HCT116 (cell line): ENCODE measurements around the gene CIB4. TPM values are rescaled to one million over a fixed set of nuclear protein-coding genes. Genes with fewer than 3 reads are reported as not detected.

Source experiments
- ATAC-seq: fragments of 200-7000 bp; cut with Tn5 transposase; 2 replicates; pipeline ENCODE4 v1.9.1; 2020; ENCODE audit warnings: mild to moderate bottlenecking, moderate library complexity
- BruUV-seq: library from RNA; stranded (reverse); fragments of 400-500 nt; replicated peaks from 2 replicates; lab custom pipeline; 2021; lab: Mats Ljungman, UMichigan
- CTCF ChIA-PET: fragments of 300-600 bp; sonication (Branson Sonifier 250); formaldehyde crosslinking; loops from one replicate; lab custom pipeline; 2021; ENCODE audit warnings: antibody characterized with exemption; lab: Charles Lee
- POLR2A ChIA-PET: fragments of 300-600, 350-600 bp; sonication (Branson Sonifier 250); formaldehyde crosslinking; loops from one replicate; lab custom pipeline; 2021; ENCODE audit warnings: antibody characterized with exemption; lab: Charles Lee
- RAD21 ChIA-PET, 2 experiments: fragments of 300-600 bp; sonication (Branson Sonifier 250); formaldehyde crosslinking; loops; one replicate each; lab custom pipeline; 2023; ENCODE audit warnings: low total read pairs in 2 of 2; ENCODE audit not compliant: uncharacterized antibody in 2 of 2, unreplicated experiment in 2 of 2, low non-redundant PET in 1 of 2; lab: Charles Lee
- DNase-seq: peaks from one replicate; pipeline ENCODE4 v3.0.0-alpha.2; 2010; ENCODE audit warnings: low read depth, low spot score
- H2AFZ ChIP-seq: fragments of 200-600 bp; shearing (Covaris generic), sonication (generic); 2 replicates; pipeline ENCODE4 v1.6.1; 2017; ENCODE audit warnings: low read depth, mixed run types, mixed read lengths, antibody characterized with exemption, low read length; ENCODE audit not compliant: poor library complexity, severe bottlenecking
- H3K27ac ChIP-seq: 2 replicates; pipeline ENCODE4 v1.5.1; 2012; ENCODE audit warnings: low read depth, low read length
- H3K27me3 ChIP-seq: fragments of 200-600 bp; sonication (generic); 2 replicates; pipeline ENCODE4 v1.6.1; 2016; ENCODE audit warnings: mixed run types, low read length, mixed read lengths; ENCODE audit not compliant: insufficient read depth
- H3K36me3 ChIP-seq, 2 experiments: fragments of 200-500 bp in 1 of 2; fragments of 200-600 bp in 1 of 2; sonication (Bioruptor generic) in 1 of 2; sonication (generic) in 1 of 2; 2 replicates each; pipeline versions ENCODE4 v1.5.1 to v1.6.1; 2014 to 2016; ENCODE audit warnings: low read length in 2 of 2, inconsistent platforms in 1 of 2, mixed read lengths in 1 of 2, mixed run types in 1 of 2; ENCODE audit not compliant: insufficient read depth in 2 of 2, control insufficient read depth in 1 of 2
- H3K4me1 ChIP-seq, 2 experiments: fragments of 200-600 bp in 1 of 2; sonication (generic) in 1 of 2; 2 replicates each; pipeline versions ENCODE4 v1.5.1 to v1.6.1; 2012 to 2017; ENCODE audit warnings: low read length in 2 of 2, inconsistent platforms in 1 of 2, mild to moderate bottlenecking in 1 of 2, mixed read lengths in 1 of 2, mixed run types in 1 of 2, moderate library complexity in 1 of 2; ENCODE audit not compliant: insufficient read depth in 2 of 2, control insufficient read depth in 1 of 2
- H3K4me2 ChIP-seq: fragments of 200-600 bp; sonication (generic); 2 replicates; pipeline ENCODE4 v1.6.1; 2017; ENCODE audit warnings: mixed run types, low read length, mixed read lengths
- H3K4me3 ChIP-seq, 2 experiments: fragments of 200-600 bp in 1 of 2; sonication (generic) in 1 of 2; replicated peaks in 1 of 2; 2 replicates each; pipeline ENCODE4 v1.5.1; 2011 to 2016; ENCODE audit warnings: low read length in 2 of 2, control low read depth in 1 of 2, low read depth in 1 of 2, mild to moderate bottlenecking in 1 of 2, mixed read lengths in 1 of 2, mixed run types in 1 of 2
- H3K79me2 ChIP-seq: fragments of 200-600 bp; sonication (generic); 2 replicates; pipeline ENCODE4 v1.6.1; 2017; ENCODE audit warnings: mild to moderate bottlenecking, mixed run types, low read length, moderate library complexity, mixed read lengths; ENCODE audit not compliant: insufficient read depth
- H3K9ac ChIP-seq: fragments of 200-600 bp; sonication (generic); 2 replicates; pipeline ENCODE4 v1.6.1; 2016; ENCODE audit warnings: low read length, mixed read lengths
- H3K9me2 ChIP-seq: fragments of 200-600 bp; sonication (generic), shearing (Covaris generic); 2 replicates; pipeline ENCODE4 v1.6.1; 2017; ENCODE audit warnings: mixed run types, mild to moderate bottlenecking, moderate library complexity; ENCODE audit not compliant: insufficient read depth
- H3K9me3 ChIP-seq, 2 experiments: fragments of 200-500 bp in 1 of 2; fragments of 200-600 bp in 1 of 2; sonication (Bioruptor generic) in 1 of 2; sonication (generic) in 1 of 2; 2 replicates each; pipeline ENCODE4 v1.6.1; 2014 to 2017; ENCODE audit warnings: low read length in 2 of 2, mixed read lengths in 2 of 2, inconsistent platforms in 1 of 2, low read depth in 1 of 2, mild to moderate bottlenecking in 1 of 2, mixed run types in 1 of 2, moderate library complexity in 1 of 2; ENCODE audit not compliant: control insufficient read depth in 1 of 2, insufficient read depth in 1 of 2
- H4K20me1 ChIP-seq: fragments of 200-600 bp; sonication (generic), shearing (Covaris generic); 2 replicates; pipeline ENCODE4 v1.6.1; 2017; ENCODE audit warnings: mixed run types, mild to moderate bottlenecking, moderate library complexity; ENCODE audit not compliant: insufficient read depth
- CEBPB ChIP-seq: IDR thresholded peaks from 2 replicates; pipeline ENCODE4 v1.6.1; 2012; ENCODE audit warnings: low read depth
- CTCF ChIP-seq, 3 experiments: fragments of 200-600 bp in 1 of 3; sonication (generic) in 1 of 3; IDR thresholded peaks in 2 of 3; conservative IDR thresholded peaks in 1 of 3; 2 replicates each; pipeline ENCODE4 v1.5.1; 2012 to 2017; ENCODE audit warnings: low read depth in 2 of 3, low read length in 2 of 3, antibody characterized with exemption in 1 of 3, borderline replicate concordance in 1 of 3, control low read depth in 1 of 3, mild to moderate bottlenecking in 1 of 3, mixed read lengths in 1 of 3, mixed run types in 1 of 3, moderate library complexity in 1 of 3; ENCODE audit not compliant: insufficient read depth in 1 of 3
- JUND ChIP-seq: IDR thresholded peaks from 2 replicates; pipeline ENCODE4 v1.6.1; 2012
- POLR2A ChIP-seq: IDR thresholded peaks from 2 replicates; pipeline ENCODE4 v1.7.0; 2011; ENCODE audit warnings: borderline replicate concordance; ENCODE audit not compliant: insufficient read depth, insufficient read length; ENCODE audit errors: extremely low read depth
- SIN3A ChIP-seq: IDR thresholded peaks from 2 replicates; pipeline ENCODE4 v1.6.1; 2012; ENCODE audit warnings: low read depth
- SP1 ChIP-seq: IDR thresholded peaks from 2 replicates; pipeline ENCODE4 v1.6.1; 2012; ENCODE audit warnings: low read depth
- SRF ChIP-seq: IDR thresholded peaks from 2 replicates; pipeline ENCODE4 v1.6.1; 2012; ENCODE audit warnings: low read depth
- TCF7L2 ChIP-seq: IDR thresholded peaks from 2 replicates; pipeline ENCODE4 v1.7.0; 2011; ENCODE audit warnings: borderline replicate concordance, inconsistent platforms; ENCODE audit not compliant: insufficient read depth, insufficient read length; ENCODE audit errors: extremely low read depth
- intact Hi-C: fragments of 100-400 bp; cut with micrococcal nuclease; formaldehyde crosslinking; loops from 2 replicates; pipeline ENCODE4 v1.10.0; 2022
- total RNA-seq: library from RNA; stranded (reverse); gene quantifications from one replicate; pipeline ENCODE4 v1.2.1, GENCODE V29; 2021; ENCODE audit not compliant: unreplicated experiment
- TF ChIP-seq, protein P1 (sequence below): IDR thresholded peaks from 2 replicates; pipeline ENCODE4 v1.6.1; 2012

CIB4 gene
- total RNA-seq, 1 experiment from 2014 or later = not detected

- no peaks in the 10 kb centered on the region for H3K79me2 ChIP-seq
- no peak overlapping the region for H3K4me2 ChIP-seq
- H4K20me1 ChIP-seq = no peaks in the 10 kb centered on the region
- no peaks in the 10 kb centered on the region for H3K9me3 ChIP-seq
- no peak overlapping the region for H3K9ac ChIP-seq
- H3K27me3 ChIP-seq = no peaks in the 10 kb centered on the region
- H3K4me1 ChIP-seq = peaks cover 4 to 5% of the 10 kb centered on the region in 2 experiments
- H3K36me3 ChIP-seq = no peaks in the 10 kb centered on the region
- H3K27ac ChIP-seq = no peak overlapping the region
- no TSS peak for BruUV-seq
- no peak for DNase-seq
- H3K9me2 ChIP-seq = no peaks in the 10 kb centered on the region
- POLR2A ChIA-PET = no interaction called here
- TF ChIP-seq CEBPB (no peak), SIN3A (no peak), POLR2A (no peak), SRF (no peak), SP1 (no peak), TCF7L2 (no peak), CTCF (IDR thresholded peaks at IDR 0.05 in 2 of 3, conservative IDR thresholded peaks at IDR 0.05 in 1 of 3; ENCODE audit: borderline replicate concordance in 1 of 3, insufficient read depth in 1 of 3, low read depth in 2 of 3, low read length in 2 of 3) (no peak), JUND (no peak)
- TF ChIP-seq, protein P1, sequence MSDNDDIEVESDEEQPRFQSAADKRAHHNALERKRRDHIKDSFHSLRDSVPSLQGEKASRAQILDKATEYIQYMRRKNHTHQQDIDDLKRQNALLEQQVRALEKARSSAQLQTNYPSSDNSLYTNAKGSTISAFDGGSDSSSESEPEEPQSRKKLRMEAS = no peak
- CTCF ChIA-PET = no interaction called here
- no peak overlapping the region for H2AFZ ChIP-seq
- no peak for ATAC-seq
- no peak overlapping the region for H3K4me3 ChIP-seq
- intact Hi-C loops = no loop called here
- RAD21 ChIA-PET = no interaction called here
Observed at GRCh38 chr2:26568076-26568890, 72.9 kb downstream of the CIB4 start.
